ENCODE measurements around the gene CCL17.

The CCL17 gene

DNA sequence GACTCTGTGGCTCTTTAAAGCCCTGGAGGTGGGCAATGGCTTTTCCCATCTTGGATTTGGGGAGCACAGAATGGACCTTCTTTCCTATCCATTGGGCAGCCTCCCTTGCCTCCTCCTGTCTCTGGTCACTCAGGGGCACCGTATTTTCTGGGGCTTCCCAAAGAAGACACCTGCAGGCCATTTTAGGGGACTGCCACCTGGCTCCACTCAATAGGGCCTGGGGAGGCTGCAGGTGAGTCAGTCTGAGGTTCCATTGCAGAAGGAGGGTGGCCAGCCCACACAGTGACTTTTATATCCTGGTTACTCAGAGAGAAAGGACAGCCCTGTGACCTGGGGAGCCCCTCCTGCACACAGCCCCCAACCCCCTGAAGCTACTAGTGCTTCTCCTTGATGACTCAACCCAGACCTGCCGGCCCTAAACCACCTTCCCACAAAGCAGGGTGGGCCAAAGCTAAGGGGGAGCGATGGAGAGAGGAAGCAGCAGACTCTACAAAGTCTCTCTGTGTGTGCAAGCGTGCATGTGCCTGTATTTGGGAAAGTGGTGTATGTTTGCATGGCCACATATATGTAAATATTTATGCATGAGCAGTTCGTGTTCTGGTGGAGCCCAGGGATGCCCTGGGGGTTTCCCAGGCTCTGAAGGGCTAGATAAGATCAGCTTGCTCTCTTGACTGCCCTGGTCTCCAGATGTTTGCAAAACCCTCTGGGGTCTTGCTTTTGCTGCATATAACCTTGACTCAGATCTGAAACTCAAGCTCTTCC, 27.3 kb upstream of the CCL17 start:
- DNase-seq (peak; percentile 76), ATAC-seq (peak; percentile 90)

DNA sequence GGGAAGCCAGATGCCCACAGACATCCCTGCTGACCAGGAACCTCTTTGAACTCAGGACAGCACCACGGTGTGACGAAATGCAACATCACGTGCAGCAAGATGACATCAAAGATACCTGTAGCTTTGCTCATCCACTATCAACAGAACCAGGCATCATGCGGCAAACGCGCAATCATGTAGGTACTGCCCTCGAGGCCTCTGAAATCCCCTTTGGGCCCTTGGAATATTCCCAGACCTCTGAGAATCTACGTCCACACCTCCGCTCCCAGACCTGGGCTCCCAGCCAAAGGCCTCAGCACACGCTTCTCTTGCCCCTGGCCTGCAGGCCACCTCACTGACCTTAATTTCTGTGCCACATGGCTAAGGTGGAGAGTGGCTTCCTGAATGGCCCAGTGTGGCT, 25.0 kb upstream of the CCL17 start:
- ATAC-seq (no peak), DNase-seq (no peak)

GRCh38 chr16:57380671-57381462, 23.7 kb upstream of the CCL17 start:
- no peak for ATAC-seq

GRCh38 chr16:57381791-57382534, 22.6 kb upstream of the CCL17 start:
- DNase-seq, result no peak
- ATAC-seq, result no peak

More at GRCh38 chr16:57380671-57381462, 23.7 kb upstream of the CCL17 start:
- peak; percentile 47 for DNase-seq

GRCh38 chr16:57382535-57383275, 21.9 kb upstream of the CCL17 start:
- DNase-seq, result no peak
- ATAC-seq, result no peak

DNA sequence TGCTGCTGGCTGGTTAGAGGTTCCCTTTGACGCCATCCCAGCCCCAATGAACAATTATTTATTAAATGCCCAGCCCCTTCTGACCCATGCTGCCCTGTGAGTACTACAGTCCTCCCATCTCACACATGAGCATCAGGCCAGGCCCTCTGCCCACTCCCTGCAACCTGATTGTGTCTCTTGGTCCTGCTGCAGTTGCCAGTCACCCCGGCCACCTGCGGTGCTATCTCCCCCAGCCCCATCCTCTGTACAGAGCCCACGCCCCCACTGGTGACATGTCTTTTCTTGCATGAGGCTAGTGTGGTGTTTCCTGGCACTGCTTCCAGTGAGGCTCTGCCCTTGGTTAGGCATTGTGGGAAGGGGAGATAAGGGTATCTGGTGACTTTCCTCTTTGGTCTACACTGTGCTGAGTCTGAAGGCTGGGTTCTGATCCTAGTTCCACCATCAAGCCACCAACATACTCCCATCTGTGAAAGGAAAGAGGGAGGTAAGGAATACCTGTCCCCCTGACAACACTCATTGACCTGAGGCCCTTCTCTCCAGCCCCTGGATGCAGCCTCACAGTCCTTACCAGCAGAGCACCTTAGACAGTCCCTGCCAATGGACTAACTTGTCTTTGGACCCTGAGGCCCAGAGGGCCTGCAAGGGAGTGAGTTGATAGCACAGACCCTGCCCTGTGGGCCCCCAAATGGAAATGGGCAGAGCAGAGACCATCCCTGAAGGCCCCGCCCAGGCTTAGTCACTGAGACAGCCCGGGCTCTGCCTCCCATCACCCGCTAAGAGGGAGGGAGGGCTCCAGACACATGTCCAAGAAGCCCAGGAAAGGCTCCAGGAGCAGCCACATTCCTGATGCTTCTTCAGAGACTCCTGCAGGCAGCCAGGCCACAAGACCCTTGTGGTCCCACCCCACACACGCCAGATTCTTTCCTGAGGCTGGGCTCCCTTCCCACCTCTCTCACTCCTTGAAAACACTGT, 21.0 kb upstream of the CCL17 start:
- peak; percentile 5 for ATAC-seq

DNA sequence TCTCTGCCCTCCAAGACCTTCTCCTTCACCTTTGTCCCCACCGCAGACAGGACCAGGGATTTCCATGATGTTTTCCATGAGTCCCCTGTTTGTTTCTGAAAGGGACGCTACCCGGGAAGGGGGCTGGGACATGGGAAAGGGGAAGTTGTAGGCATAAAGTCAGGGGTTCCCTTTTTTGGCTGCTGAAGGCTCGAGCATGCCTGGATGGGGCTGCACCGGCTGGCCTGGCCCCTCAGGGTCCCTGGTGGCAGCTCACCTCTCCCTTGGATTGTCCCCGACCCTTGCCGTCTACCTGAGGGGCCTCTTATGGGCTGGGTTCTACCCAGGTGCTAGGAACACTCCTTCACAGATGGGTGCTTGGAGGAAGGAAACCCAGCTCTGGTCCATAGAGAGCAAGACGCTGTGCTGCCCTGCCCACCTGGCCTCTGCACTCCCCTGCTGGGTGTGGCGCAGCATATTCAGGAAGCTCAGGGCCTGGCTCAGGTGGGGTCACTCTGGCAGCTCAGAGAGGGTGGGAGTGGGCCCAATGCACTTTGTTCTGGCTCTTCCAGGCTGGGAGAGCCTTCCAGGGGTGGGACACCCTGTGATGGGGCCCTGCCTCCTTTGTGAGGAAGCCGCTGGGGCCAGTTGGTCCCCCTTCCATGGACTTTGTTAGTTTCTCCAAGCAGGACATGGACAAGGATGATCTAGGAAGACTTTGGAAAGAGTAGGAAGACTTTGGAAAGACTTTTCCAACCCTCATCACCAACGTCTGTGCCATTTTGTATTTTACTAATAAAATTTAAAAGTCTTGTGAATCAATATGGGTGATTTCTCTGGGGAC, 20.1 kb upstream of the CCL17 start:
- DNase-seq (no peak), ATAC-seq (no peak)

More for the DNA sequence above, 21.0 kb upstream of the CCL17 start:
- no peak for DNase-seq

- ATAC-seq, result no peak
Observed at GRCh38 chr16:57385083-57385482, 19.5 kb upstream of the CCL17 start.

DNA sequence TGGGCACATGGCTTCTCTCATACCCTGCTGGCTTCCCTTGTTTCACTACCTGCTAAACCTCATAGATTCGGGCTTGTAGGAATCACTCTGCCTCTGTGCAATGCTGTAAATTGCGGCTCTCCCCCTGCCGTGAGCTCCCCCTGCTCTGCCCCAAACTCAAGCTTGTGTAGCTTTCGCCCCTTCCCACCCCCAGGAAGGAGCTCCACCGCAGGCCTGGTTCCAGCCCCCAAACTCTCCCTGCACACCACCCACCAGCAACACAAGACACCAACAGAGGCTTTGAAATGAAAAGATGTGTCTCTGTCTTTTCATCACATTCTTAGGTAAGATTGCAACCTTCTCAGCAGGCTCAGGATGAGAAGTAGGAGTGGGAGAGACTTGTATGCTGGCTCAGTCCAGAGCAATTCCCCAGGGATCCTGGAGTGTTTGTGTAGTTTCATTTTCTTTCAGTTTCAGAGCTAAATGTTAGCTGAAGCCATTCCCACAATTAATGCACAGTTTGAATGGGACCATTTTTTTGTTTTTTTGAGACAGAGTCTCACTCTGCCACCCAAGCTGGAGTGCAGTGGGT, 18.1 kb upstream of the CCL17 start:
- no peak for DNase-seq
- ATAC-seq, result no peak

More at GRCh38 chr16:57385083-57385482, 19.5 kb upstream of the CCL17 start:
- DNase-seq, result no peak

DNA sequence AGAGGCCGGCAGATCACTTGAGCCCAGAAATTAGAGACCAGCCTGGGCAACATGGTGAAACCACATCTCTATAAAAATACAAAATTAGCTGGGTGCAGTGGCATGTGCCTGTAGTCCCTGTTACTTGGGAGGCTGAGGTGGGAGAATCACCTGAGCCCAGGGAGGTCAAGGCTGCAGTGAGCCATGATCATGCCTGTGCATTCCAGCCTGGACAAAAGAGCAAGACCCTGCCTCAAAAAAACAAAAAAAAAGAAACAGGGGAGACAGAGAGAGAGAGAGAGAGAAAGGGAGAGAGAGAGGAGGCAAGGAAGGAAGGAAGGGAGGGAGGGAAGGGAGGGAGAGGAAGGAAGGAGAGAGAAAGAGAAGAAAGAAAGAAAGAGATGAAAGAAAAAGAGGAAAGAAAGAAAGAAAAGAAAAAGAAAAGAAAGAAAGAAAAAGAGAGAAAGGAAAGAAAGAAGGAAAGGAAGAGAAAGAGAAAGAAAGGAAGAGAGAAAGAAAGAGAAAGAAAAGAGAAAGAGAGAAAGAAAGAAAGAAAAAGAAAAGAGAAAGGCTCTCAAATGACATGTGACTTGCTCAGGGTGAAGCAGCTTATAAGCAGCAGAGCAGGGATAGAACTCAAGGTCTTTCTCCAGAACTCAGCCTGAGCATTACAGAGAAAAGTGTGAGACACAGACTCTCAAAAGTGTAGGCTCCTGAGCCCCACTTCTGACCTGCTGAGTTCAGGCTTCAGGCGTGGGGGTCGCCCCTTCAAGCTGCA, 16.8 kb upstream of the CCL17 start:
- DNase-seq, result no peak
- no peak for ATAC-seq

DNA sequence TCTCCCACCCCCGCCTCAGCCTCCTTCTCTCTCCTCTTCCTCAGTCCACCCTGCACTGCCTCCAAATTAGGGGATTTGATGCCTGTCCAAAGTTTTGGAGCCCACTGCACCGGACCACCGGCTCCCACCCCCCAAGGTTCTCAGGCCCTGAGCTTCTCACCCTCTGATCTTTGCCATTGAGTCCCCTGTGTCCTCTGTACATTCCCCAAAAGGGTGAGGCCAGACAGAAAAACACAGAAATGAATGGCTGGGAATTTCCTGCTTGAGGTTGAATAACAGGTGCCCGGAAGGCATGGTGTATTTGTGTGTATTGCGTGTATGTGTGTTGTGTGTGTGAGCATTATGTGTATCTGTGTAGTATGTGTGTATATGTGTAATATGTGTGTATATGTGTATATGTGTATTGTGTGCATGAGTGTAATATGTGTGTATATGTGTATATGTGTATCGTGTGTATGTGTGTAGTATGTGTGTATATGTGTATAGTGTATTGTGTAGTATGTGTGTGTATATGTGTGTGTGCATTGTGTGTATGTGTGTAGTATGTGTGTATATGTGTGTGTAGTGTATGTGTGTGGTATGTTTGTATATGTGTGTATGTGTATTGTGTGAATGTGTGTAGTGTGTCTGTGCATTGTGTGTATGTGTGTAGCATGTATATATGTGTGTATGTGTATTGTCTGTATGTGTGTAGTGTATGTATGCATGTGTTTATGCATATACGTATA, 16.0 kb upstream of the CCL17 start:
- DNase-seq (no peak), ATAC-seq (no peak)

DNA sequence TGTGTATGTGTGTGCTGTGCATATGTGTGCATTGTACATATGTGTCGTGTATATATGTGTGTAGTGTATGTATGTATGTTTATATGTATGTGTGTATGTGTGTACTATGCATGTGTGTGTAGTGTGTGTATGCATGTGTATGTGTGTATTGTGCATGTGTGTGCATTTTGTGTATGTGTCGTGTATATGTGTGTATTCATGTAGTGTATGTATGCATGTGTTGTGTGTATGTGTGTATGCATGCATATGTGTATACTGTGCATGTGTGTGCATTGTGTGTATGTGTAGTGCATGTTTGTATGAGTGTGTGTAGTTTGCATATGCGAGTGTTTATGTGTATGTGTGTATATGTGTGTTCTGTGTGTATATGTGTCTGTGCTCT, 15.5 kb upstream of the CCL17 start:
- ATAC-seq, result no peak
- DNase-seq, result no peak

- DNase-seq, result no peak
- no peak for ATAC-seq
Observed at GRCh38 chr16:57390636-57391295, 13.8 kb upstream of the CCL17 start.

- DNase-seq, result no peak
- ATAC-seq, result no peak
Observed at GRCh38 chr16:57391300-57391699, 13.3 kb upstream of the CCL17 start.

GRCh38 chr16:57391708-57392107, 12.9 kb upstream of the CCL17 start:
- DNase-seq, result no peak
- ATAC-seq, result no peak

DNA sequence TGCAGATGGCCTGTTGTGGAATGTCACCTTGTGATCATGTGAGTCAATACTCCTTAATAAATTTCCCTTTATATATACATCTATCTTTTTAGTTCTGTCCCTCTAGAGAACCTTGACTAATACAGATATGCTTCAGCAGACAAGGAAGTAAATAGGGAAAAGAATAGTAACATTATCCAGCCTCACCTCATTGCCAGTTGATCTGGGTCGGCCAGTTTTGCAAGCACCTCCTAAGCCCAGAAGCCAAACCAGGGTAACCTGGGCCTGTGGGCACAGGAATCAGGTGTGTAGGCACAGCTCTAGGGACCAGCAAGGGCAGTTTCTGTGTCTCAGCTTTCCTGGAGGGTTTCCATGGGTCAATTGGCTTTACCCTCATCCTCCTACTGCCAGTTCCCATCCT, 11.9 kb upstream of the CCL17 start:
- ATAC-seq, result no peak

GRCh38 chr16:57394444-57394843, 10.1 kb upstream of the CCL17 start:
- ATAC-seq, result no peak
- no peak for DNase-seq

More for the DNA sequence above, 11.9 kb upstream of the CCL17 start:
- DNase-seq, result no peak

- ATAC-seq (no peak), DNase-seq (no peak)
Observed at GRCh38 chr16:57395026-57395425, 9.5 kb upstream of the CCL17 start.
